HG02840 (cell line): ENCODE measurements around the gene DENND4C.
"Not testable (repeated sequence)": the region's sequence is repeated elsewhere in the genome, so short reads cannot be mapped to it uniquely, and the experiment has no call there.

Source experiments
- ATAC-seq: cut with Tn5 transposase; IDR thresholded peaks from one replicate; pipeline ENCODE4 v1.9.1; 2021; ENCODE audit warnings: mild to moderate bottlenecking, moderate library complexity, moderate number of reproducible peaks; ENCODE audit not compliant: unreplicated experiment, low FRiP score

Gene DENND4C

DNA sequence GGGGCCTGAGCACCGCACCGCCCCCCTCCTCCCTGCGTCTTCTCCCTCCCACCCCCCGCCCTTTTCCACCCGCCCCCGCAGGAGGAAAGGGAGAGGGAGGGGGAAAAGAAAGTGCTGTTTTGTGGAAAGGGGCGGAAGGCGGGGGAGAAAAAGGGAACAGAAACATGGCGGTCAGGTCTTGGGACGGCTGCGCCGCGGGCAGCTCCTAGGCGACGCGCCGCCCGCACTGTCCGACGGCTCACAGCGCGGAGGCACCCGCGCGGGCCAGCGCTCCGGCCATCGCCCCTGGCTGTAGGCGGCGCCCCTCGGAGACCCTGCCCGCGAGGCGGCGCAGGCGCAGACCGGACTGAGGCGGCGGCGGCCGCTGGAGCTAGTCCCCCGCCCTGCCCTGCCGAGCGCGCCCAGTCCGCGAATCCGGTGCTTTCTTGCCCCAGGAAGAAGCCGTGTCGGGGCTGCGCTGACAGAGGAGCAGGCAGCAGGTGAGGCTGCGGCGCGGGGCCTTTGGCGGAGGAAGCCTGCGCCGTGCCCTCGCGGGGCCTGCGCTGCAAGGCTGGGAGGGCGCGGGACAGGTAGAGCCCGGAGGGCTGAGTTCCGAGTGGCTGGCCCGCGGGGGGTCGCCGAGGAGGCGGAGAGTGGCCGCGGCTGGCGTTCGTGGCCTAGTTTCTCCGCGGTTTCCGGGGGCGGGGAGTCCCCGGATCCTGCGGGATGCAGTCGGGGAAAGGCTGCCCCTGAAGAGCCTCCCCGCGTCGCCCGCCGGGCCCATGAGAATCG is at the start of gene DENND4C:
Gene DENND4C, plus strand, starts transcription at position 339 of the 771 bp plus-strand sequence. CDS start 45,482 bp downstream, outside the sequence.
- peak; percentile 73 for ATAC-seq

DNA sequence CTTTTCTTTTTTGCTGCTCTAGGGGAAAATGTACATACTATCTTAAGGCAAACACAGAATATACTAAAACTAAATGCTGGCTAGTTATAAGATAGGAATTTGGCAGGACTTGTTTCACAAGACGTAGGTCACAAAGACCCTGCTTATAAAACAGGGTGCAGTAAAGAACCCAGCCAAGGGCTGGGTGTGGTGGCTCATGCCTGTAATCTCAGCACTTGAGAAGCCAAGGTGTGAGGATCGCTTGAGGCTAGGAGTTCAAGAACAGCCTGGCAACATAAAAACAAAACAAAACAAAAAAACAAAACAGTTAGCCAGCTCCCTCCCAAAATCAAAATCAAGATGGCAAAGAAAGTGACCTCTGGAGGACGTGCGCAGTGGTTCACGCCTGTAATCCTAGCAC is 49.5 kb upstream of the DENND4C start:
- ATAC-seq: no peak

DNA sequence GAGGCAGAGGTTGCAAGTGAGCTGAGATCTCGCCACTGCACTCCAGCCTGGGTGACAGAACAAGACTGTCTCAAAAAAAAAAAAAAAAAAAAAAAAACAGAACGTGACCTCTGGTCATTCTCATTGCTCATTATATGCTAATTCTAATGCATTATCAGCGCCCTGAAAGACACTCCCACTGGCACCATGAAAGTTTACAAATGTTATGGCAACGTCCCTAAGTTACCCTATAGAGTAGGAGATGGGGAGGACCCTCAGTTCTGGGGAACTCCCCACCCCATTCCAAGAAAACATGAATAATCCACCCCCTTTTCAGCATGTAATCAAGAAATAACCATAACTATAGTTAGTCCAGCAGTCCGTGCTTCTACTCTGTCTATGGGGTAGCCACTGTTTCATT is 48.9 kb upstream of the DENND4C start:
- no peak for ATAC-seq

DNA sequence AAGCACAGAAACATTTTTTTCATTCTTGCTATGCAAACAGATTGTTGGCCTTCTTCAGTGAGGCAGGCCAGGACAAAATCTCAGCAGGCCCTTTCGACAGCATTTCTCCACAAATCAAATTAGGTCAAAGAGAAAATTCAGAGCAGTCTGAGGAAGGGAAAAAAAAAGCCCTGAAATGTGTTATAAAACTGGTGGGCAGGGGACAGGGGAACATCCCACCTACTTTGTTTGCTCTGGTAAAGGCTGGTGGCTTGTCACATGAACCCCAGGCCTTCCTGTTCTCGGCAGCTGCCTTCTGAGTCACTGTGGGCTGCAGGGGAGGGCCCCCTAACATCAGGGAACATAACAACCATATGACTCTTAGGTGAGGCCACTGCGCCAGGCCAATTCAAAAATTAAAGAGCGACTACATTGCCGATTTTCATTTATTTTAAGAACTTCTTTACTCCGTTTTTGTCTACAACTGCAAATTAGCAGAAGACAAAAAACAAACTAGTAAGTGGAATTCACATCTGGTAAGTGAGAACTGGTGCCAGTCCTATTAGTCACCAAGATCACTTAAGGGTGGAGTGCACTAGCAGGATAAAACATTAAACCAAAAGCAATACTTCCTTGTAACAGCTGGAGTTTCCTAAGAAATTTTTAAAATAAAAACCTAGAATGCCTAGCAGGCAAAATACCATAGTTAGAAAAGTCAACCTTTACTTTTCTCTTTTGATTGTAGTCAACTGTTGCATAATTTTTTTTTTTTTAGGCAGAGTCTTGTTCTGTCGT is 46.2 kb upstream of the DENND4C start:
- ATAC-seq: peak; percentile 99

DNA sequence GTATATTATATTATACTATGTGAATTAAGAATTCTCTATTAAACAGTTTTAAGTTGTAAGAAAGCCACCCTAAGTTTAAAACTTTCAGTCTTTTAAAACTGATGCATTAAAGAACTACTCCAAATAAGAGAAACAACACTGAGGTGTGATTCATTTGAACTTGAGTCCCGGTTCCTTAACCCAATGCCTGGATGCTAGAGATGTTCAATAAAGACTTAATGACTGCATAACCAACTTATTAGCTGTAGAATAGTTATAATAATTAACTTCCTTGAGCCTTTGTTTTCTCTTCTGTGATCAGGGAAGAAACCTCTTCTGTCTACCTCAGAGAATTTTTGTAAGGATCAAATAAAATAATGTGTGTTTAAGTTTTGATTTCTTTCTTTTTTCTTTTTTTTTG is 45.3 kb upstream of the DENND4C start:
- ATAC-seq: no peak

DNA sequence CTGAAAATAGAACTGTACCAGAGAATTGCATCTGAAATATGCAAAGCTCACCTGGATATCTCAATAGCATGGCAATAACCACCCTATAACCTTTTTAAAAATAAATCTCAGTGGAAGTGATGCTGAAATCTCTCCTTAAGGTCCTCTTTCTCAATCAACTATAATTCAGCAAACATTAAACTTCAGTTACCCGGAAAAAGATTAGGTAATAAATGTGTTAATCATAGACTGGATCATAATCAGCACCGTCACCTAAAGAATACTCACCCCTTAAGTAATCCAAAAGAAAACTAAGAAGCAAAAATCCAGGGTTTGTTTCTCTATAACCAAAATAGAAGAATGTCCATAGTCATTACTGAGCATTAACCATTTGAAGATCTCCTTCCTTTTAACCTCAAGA is 44.3 kb upstream of the DENND4C start:
- ATAC-seq: no peak

DNA sequence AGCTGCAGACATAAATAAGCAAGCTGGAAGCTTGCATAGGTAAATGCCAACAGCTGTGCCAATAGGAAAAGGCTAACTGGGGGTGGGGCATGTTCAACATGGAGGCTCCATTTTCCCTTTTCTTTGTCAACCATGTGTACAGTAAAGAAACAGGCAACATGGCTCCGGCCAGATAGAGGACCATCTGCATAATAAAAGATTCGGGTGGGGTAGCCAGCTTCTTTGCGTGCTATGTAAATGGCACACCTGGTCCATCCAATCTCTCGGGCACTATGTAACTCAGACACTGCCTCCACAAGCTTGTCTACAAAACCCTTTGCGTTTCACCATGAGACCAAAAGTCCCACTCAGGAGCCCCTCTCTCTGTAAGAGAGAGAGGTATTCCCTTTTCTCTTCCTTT is 41.7 kb upstream of the DENND4C start:
- ATAC-seq: no peak

DNA sequence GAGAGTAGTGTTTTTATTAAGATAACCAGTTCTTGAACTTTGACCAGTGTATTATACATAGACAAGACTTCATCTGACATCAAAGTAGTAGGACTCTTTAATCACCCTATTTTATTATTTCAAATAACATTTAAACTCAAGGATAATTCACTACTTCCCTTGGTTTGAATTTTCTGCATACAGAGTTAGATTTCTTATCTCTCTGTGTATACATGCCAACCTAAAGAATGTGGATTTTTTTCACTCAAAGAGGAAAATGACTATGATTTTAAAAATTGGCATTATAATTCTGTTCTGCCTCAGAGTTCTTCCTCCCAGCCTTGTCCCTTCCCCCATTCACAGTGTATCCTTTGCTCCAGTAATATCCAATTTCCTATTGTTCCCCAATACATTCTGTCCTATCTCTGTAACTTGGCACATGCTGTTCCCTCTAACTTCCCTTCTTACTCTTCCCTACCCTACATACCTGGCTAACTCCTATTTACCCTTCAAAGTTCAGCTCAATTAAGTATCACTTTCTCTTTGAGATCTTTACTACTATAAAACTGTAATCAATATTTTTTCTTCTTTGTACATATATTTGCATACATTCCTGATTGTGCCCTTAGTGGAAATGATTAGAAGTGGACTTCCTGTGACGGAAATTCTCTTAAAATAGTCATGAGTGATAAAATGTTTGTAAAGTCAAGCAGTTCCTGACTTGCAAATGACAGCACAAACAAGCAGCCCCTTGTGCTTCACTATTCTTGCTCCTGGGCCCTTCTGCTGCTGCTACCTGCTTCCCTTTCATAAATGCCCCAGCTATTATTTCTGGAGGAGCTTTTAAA is 38.1 kb upstream of the DENND4C start:
- ATAC-seq: no peak

DNA sequence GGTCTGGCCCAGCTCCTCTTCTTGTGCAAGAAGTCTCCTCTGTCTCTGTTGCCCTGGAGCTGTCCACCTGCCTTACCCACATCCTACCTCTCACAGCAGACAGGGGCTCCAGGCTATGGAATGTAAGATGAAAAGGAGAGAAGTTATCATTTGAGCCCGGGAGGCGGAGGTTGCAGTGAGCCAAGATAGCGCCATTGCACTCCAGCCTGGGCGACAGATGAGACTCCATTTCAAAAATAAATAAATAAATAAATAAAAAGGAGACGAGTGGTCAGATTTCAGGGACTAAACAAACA is 37.5 kb upstream of the DENND4C start:
- ATAC-seq: no peak

DNA sequence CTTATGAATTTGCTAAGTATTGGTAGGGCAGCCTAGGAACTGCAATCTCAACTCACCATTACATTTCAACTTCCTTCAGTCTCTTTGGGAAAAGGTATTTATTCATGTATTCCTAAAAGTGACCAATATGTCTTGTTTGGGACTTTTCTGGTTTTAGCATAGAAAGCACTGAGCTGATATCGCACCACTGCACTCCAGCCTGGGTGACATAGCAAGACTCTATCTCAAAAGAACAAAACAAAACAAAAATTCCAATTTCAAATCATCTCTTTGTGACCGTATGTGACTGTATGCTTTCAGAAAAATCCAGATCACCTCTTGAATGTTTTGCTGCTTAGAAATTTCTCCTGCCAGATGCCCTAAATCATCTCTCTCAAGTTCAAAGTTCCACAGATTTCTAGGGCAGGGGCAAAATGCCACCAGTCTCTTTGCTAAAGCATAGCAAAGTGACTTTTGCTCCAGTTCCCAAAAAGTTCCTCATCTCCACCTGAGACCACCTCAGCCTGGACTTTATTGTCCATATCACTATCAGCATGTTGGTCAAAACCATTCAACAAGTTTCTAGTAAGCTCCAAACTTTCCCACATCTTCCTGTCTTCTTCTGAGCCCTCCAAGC is 37.0 kb upstream of the DENND4C start:
- ATAC-seq: not testable (repeated sequence)

DNA sequence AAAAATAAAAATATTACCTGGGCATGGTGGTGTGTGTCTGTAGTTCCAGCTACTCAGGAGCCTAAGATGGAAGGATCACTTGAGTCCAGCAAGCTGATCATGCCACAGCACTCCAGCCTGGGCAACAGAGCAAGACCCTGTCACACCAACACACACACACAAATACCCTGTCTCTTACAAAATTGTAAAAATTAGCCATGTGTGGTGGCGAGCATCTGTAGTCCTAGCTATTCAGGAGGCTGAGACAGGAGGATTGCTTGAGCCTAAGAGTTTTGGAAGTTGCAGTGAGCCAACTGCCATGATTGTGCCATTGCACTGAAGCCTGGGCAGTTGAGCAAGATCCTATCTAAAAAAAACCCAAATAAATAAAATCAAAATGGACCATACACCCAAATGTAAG is 32.1 kb upstream of the DENND4C start:
- ATAC-seq: no peak

DNA sequence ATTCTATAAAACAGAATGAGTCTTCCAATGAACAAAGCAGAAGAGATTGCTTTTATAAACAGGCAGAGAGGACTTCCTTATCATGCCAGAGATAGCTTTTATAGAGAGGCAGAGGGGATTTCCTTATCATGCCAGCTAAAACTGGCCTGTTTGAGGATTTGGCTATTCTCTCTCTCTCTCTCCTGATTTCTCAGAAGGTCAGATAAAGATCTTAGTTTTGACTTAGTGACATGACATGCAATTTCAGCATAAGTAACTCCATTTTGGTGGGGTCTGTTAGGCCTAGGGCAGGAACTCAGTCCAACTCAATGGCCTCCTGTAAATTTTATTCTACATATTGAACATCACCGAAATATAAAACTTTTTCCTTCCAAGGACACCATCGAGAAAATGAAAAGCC is 31.5 kb upstream of the DENND4C start:
- no peak for ATAC-seq

DNA sequence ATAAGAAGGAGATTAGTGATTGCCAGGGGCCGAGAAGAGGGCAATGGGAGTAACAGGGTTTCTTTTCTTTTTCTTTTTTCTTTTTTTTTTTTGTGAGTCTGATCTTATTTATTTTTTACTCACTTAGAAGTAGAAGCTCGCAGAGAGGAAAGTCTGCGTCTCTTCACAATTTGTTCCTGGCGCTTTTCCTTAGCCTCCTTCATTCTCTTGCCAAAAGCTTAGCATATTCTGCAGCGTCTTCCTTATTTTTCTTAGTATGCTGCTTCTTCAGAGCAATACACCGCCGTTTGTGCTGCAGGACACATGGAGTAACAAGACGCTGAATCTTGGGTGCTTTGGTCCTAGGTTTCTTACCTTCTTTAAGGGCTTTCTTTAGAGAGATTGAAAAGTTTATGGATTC is 30.3 kb upstream of the DENND4C start:
- no peak for ATAC-seq

DNA sequence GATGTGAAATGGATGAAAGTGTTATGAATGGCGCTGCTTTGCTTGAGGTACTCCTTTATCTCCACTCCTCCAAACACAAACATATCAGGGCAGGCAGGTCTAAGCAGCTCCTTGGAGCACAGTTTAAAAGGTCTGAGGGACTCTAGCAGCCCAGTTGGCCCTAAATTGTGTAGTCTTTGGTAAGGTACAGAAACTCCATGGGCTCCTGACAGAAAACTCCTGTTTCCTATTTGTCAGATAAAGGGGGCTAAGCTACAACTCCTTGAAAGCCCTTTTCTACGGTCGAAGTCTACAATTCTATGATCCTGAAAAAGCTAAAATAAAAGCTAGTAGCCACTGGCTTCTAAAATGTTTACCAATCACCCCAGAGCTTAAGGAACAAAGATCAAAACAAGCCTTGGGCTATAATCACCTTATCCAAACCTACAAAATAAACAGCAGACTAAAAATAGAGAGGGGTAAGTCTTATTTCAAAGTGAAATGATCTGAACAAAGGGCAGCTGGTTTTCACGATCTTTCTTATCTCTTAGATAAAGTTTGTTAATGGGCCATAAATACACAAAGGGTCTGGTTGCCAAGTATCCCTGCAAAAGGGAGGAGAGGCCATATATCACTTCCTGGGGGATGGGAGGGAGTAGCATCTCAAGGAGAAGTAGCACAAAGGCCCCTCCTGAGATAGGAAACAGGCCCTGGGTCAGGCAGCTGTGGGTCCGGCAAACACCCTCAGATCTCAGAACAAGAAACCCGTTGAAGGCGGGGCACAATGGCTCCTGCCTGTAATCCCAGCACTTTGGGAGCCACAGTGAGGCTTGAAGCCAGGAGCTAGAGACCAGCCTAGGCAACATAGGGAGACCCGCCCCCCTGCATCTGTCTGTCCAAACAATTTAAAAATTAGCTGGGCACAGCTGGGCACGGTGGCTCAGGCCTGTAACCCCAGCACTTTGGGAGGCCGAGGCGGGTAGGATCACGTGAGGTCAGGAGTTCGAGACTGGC is 28.3 kb upstream of the DENND4C start:
- ATAC-seq: no peak

DNA sequence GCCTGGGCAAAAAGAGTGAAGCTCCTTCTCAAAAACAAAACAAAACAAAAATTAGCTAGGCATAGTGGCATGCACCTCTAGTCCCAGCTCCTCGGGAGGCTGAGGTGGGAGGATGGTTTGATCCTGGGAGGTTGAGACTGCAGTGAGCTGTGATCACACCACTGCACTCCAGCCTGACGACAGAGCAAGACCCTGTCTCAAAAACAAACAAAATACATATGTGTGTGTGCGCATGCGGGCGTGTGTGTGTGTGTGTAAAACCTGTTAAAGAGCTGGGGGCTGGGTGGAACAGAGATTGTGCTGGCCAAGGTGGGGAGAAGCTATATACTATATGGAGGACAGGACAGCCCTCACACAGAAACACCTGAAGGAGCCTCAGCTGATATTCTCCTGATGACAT is 27.4 kb upstream of the DENND4C start:
- ATAC-seq: no peak

DNA sequence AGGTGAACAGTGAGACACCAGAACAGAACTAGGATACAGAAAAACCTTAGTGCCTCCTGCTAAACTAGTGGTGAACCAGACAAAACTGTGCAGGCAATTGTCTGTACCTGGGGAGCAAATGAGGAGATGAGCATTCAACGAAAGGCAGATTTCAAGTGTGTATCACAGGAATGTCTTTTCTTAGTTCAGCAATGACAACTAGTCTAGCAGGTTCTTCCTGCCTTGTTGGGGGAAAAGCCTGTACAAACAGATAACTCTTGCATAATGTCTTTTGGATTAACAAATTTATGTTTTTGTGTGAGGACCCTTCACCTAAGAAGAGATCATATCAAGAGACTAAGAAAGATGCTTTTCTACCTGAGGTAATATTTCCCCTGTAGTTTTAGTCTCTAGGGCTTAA is 21.8 kb upstream of the DENND4C start:
- ATAC-seq: no peak

DNA sequence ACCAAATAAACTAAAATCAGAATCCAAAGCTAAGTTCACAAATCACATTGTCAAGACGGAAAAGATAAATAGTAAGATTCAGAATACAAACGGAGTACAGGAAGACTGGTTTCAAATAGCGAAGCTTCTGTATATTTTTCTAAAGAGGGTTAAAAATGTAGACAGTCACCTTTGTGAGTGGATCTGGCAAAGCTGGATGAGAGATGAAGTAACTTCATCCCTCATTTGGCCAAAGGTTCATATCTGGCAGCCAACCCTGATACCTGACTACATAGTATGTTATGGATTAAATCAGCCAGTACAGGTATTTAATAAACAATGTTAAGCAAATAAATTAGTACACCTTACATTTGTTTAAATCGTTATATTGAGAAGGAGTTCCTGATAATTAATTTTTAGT is 21.3 kb upstream of the DENND4C start:
- no peak for ATAC-seq

DNA sequence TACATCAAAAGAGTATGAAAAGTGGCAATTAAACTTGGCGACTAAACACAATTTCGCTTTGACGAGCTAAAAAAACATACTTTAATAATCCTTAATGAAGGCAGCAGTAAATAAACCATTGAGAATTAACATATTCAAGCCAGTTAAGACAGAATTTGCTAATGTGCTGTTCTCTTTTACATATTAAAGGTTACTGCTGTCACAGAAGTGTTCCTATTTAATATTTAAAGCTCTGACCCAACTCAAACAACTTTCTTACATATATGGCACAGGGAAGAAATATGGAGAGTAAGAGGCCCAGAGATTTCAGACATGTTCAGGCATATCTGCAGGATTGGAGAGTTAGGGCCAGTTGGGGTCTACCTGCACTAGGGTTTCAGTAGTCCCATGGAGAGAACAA is 16.7 kb upstream of the DENND4C start:
- ATAC-seq: no peak

DNA sequence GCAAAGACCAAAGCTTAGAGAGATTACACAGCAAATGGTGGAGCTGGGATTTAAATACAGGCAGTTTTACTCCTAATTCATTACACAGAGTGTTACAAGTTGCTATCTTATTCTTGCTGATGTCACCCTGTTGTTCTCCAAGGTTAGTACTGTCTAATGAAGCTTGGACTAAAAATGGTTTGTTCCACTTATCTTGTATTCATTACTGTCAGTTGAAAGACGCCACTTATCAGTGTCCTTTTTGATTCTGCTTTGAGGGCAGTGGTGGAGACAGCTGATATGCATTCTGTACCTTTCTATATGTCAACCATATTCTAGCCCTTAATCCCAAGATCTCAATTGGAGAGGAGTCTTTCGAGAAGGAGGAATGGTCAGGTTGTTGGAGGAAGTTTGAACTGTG is 14.0 kb upstream of the DENND4C start:
- ATAC-seq: no peak

DNA sequence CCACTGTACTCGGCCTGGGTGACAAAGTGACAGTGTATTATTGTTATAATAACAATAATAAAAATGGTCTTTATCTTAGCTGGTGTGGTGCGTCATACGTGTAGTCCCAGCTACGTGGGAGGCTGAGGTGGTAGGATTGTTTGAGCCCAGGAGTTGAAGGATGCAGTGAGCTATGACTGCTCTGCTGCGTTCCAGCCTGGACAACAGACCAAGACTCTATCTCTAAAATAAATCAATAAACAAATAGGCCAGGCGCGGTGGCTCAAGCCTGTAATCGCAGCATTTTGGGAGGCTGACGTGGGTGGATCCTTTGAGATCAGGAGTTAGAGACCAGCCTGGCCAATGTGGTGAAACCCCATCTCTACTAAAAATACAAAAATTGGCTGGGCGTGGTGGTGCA is 9.2 kb upstream of the DENND4C start:
- no peak for ATAC-seq
